ENCODE data around the gene TMEM186.
"Not testable (repeated sequence)": the region's sequence is repeated elsewhere in the genome, so short reads cannot be mapped to it uniquely, and the experiment has no call there.

TMEM186 gene

DNA sequence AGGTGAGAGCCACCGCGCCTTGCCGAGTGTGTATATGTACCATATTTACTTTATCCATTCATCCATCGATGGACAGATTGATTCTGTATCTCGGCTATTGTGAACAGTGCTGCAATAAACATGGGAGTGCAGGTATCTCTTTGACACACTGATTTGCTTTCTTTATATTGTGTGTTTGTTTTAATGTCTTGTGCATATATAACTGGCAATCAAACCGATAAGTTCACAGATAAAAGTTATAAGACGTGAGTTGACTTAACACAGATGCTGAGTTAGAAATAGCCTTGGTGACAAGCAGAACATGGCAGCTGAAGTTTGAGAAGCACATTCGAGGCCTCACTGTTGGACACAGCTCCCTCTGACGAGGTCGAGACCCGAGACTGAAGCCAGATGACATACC is 23.2 kb downstream of the TMEM186 start:
- DNase-seq (ENCODE audit: low spot score), result no peak

DNA sequence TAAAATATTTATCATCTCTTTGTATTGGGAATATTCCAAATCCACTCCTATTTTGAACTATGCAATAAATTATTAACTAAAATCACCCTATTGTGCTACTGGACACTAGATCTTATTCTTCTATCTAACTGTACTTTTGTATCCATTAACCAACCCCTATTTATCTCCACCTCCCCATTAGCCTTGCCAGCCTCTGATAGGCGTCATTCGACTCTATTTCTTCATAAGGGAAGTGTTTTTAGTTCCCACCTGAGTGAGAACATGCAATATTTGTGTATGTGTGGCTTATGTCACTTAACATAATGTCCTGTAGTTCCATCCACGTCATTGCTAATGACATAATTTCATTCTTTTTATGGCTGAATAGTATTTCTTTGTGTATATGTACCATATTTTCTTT is 23.9 kb downstream of the TMEM186 start:
- DNase-seq (ENCODE audit: low spot score), result no peak

DNA sequence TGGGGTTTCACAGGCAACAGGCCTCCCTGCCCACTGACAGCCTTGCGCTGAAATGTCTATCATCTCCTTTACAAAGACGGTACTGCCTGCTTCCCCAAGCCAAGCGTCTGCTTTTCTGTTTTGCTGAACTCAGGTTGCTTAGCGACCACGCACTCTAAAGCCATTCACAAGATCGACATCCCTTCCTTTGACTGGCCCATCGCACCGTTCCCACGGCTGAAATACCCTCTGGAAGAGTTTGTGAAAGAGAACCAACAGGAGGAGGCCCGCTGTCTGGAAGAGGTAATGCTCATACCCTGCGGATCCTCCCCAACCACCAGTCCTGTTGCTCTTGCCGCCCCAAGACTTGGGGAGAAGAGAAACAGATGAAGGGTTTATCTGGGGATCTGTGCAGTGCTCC is 28.7 kb downstream of the TMEM186 start:
- no peak for DNase-seq (ENCODE audit: low spot score)

DNA sequence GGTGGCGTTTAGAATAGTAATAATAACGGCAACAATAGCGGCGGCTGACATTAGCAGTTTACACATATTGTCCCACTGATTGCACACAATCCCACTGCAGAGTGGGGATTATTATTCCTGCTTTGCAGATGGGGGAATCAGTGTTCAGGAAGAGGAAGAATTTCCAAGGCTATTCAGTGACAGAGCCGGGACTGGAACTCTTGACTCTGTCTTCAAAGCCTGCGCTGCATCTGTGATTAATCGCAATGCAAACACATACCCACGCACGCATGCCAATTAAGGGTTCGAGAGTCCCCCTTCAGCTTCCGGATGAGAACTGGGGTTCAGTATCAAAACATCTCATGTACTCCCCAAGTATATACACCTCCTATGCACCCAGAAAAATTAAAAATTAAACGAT is 29.2 kb downstream of the TMEM186 start:
- no peak for DNase-seq (ENCODE audit: low spot score)

DNA sequence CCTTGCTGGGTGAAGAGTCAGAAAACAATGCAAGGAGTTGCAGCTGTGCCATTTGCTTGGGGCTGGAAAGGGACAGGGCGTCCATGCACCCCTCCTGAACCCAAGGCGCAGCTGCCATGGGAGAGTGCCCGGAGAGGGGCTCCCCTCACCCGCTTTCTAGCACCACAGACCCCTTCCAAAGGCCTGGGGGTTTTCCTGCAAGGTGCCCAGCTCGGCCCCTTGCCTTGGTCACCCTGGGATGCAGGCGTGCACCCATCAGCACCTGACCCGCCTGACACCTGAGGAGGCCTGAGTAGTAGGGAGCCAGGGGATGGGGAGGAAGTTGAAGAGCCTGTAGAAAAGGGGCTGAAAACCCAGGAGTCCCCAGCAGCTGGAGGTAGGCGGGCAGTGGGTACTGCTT is 30.3 kb downstream of the TMEM186 start:
- no peak for DNase-seq (ENCODE audit: low spot score)

DNA sequence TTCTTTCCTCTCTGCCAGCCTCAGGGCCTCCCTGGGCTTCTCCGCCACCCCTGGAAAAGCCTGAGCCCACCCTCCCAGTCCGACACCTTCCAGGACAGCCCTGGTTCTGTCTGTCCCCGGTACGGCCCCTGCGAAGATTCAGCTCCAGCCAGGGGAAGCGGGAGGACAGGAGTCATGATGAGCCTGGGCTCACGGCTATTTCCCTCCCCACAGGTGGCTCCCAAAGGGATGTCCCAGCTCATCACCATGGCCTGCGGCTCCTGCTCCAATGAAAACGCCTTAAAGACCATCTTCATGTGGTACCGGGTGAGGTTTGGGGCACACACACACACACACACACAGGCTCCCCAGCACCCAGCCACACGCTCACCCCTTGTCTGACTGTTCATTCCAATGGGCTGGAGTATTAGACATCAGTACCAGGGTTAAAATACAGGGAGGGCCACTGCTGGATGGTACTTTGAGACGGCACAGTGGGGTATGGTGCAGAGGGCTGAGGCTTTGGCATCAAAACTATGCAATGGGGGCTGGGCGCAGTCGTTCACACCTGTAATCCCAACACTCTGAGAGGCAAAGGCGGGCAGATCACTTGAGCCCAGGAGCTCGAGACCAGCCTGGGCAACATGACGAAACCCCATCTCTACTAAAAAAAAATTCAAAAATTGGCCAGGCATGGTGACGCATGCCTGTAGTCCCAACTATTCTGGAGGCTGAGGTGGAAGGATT is 32.8 kb downstream of the TMEM186 start:
- no peak for DNase-seq (ENCODE audit: low spot score)

DNA sequence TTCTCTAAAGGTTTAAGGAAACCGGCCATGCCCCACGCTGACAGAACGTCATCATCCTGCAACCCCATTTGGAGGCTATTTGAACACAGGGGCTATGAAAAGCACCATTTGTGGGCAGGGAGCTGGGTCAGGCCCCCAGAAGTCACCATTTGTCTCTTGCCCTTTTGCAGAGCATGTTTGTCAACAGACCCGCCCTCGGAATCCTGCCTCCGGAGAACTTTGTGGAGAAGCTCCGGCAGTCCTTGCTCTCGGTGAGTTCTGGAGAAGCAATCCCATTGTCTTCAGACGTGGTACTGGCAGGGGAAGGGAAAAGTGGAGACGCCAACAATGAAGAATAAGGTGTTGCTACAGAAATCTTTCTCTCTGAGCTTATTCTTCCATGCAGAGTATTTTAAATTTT is 33.5 kb downstream of the TMEM186 start:
- DNase-seq (ENCODE audit: low spot score), result no peak

DNA sequence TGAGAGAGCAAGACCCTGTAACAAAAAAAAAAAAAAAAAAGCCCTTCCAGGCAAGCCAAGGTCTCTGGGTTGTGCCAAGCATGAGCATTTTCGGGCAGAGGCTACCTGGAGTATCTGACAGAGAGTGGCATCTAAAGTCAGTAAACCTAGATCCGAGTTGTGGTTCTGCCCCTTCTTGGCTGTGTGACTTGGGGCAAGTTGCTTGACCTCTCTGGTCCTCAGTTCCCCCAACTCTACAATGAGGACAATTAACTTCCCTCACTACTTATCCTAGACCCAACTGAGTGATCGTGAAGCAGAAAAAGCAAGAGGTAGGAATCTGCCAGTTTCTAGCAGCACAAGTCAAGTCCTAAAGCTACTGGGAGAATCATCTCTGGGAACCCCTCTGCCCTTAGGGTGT is 34.4 kb downstream of the TMEM186 start:
- DNase-seq (ENCODE audit: low spot score), result no peak

DNA sequence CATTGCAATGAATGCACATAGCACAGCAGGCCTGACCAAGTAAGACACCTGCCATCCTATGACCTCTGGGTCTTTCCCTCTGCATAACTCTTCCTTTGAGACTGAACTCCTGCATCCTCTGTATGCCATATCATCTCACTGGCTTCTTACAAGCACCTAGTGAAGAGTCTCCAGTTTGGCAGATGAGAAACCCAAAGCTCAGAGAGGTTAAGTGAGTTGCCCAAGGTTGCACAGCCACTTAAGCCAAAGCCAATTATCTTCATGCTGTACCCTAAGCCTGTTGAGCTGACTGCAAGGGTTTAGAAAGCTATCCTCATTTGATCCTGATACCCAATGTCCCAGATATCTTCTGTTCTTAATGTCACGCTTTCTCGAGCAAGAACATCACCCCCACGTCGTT is 35.2 kb downstream of the TMEM186 start:
- DNase-seq (ENCODE audit: low spot score), result no peak

DNA sequence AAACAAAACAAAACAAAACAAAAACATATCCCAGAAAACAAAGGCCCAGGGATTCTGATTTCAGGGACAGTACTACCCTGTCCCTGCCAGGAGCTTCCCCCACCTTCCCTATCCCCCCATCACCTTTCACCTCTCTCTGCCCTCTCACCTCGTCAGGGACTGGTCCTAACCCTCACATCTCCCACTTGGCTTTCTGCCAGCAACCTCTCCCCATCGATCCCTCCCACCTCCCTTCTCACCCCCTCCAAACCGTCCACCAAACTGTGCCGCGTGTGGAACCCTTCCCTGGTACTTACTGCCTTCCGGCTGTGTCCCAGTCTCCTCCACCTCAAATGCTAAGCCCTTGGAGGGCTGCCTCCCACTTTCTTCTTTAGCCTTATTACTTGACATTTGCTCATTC is 36.4 kb downstream of the TMEM186 start:
- no peak for DNase-seq (ENCODE audit: low spot score)

DNA sequence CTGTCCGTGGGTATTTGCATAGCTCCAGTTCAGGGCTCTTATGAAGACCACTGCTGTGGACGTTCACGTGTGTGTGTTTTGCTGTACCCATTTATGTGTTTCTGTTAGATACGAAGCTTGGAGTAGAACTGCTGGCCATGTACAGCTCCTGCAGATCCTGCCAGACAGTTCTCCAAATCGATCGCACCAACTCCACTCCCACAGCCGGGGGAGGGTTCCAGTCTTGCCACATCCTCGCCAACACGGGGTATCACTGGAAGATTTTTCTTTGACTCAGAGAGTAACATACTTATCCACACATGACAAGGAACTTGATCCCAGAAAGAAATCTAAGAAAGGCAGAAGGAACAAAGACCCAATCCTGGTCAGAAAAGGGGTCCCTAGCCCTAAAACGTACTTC is 37.4 kb downstream of the TMEM186 start:
- DNase-seq (ENCODE audit: low spot score), result no peak

DNA sequence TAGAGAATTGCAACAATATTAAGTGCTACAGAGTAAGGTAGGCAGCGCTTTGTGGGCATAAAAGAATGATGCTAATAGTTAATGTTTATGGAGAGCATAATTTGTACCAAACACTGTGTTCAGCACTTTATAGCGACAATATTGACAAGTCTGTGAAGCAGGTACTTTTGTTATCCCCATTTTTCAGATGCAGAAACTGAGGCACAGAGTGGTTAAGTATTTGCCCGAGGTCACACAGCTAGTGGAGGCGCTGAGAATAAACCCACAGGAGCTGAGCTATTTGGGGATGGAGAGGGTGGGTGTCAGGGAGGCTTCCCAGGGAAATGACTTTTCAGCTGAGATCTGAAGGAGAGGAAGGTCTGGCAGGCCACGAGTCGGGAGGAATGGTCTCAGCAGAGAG is 39.4 kb downstream of the TMEM186 start:
- no peak for DNase-seq (ENCODE audit: low spot score)

DNA sequence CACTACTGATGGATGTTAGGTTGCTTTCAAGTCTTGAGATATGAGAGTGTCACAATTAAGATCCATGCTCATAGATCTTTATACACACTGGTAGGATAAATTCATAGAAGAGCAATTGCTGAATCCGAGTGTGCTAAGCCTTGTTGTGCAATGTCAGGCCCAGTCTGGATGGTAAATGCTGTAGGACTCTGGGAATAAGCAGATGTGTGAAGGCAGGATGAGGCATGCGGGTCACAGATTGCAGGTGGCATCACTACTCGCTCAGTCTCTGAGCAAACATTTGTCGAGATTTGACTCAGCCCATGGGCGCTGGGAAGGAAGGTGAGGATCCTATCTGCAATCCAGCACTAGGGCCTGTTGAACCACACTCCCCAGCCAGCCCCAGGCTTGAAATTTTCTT is 40.7 kb downstream of the TMEM186 start:
- no peak for DNase-seq (ENCODE audit: low spot score)

DNA sequence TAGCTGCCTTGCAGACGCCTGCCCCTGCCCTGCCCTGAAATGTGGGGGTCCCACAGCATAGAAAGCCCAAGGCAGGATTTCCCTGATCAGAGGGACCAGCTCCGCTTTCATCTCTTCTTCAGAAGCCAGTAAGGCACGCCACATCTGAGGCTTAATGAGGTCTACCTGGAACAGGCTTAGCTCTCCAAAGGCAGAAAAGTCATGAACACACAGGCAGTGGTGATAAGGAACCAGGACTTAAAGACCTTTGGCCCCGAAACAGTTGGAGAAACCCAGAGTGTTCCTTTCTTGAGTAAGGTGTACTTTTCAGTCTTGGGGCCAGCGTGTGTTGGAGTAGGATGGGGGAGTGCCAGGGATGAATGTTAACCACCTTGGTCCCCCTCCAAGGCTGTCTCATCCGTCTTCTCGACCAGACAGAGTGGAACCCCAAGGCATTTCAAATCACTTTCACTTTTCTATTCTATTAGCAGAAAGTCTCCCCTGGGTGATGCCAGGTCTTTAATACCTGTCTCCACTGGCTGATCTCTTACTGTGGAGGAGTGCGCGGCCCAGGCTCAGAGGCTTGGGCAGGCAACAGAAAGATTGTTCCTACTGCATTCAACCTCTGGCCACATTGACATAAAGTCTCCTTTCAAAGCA is 43.9 kb downstream of the TMEM186 start:
- DNase-seq (ENCODE audit: low spot score), result no peak

DNA sequence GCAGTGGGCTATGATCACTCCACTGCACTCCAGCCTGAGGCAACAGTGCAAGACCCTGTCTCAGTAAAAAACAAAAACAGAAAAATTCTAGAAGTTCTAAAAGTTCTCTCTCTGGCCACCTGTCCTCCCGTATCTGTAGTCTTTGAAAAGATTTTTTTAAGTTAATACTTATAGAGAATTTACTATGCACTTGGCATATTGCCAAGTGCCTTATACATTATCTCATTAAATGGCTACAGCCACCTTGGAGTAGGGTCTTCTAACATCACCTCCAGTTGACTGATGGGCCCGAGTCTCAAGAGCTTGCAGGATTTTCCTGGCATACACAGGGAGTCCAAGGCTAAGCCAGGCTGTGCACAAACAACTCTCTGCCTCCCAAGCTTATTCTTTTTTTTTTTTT is 44.7 kb downstream of the TMEM186 start:
- DNase-seq (ENCODE audit: low spot score), result no peak

DNA sequence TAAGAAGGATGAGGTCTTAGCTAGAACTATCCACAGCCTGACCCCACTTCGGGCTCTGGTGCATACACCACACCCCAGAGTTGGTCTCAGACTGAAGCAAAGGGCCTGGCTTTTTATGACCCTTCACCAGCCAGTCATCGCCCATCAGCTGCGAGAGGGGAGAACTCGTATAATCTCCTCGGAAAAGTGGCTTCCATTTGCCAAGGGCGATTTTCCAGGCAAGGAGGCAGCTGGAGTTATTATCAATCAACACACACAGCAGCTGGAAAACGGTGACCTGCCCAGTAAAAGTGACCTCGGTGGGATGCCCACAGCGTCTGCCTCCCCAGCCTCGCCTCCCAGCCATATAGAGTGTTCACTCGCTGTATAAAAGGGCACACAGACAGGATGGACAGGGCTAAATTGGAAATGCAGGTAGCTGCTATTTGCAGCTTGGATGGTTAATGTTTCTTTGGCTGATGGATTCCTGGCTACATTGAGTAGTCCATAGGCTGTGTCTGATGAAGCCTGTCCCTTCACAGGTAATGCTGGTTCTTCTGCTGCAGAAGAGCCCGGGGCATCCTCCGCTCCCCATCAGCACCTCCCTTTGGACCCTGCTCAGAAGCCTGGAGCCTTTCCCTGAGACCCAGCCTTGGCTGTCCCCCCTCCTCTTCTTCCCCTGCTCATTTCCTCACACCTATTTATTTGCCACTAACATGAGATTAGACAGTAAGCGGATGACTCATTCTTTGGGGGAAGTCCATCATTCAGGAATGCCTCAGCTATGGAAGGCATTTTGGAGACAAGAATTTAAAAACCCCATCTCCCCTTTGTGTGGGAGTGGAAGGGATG is 45.7 kb downstream of the TMEM186 start:
- peak; percentile 61 for DNase-seq (ENCODE audit: low spot score)

DNA sequence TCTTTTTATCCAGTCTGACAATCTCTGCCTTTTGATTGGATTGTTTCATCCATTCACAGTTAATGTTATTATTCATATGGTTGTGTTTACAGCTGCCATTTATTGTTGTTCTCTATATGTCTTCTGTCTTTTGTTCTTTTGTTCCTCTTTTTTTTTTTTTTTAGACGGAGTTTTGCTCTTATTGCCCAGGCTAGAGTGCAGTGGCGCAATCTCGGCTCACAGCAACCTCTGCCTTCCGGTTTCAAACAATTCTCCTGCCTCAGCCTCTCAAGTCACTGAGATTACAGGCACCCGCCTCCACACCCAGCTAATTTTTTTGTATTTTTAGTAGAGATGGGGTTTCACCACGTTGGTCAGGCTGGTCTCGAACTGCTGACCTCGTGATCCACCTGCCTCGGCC is 48.5 kb downstream of the TMEM186 start:
- DNase-seq (ENCODE audit: low spot score), result not testable (repeated sequence)
